Measurements from ENCODE around the gene KIRREL3. TPM values are rescaled to one million over a fixed set of nuclear protein-coding genes. Genes with fewer than 3 reads are reported as not detected.

KIRREL3 gene
- total RNA-seq, 2 experiments from 2014 or later: not detected

- Mint-ChIP-seq H3K4me1 (ENCODE audit: low read depth) (no peaks in the 10 kb centered on the region), H3K27ac (no peak overlapping the region), H3K36me3 (ENCODE audit: low read depth) (no peaks in the 10 kb centered on the region), H3K4me3 (no peak overlapping the region), H3K27me3 (no peaks in the 10 kb centered on the region), H3K9me3 (no peaks in the 10 kb centered on the region)
- no peak overlapping the region for H3K27ac ChIP-seq (ENCODE audit: low read depth in 1 of 2, low read length in 2 of 2)
- H3K9me3 ChIP-seq (ENCODE audit: control insufficient read depth in 1 of 2, insufficient read depth in 1 of 2, low read length in 2 of 2): no peaks in the 10 kb centered on the region
- ATAC-seq (ENCODE audit: poor library complexity) (no peak), DNase-seq (no peak)
- no peak overlapping the region for H3K4me3 ChIP-seq (ENCODE audit: low read length)
- no peaks in the 10 kb centered on the region for H3K27me3 ChIP-seq (ENCODE audit: control insufficient read depth in 1 of 2, insufficient read depth in 2 of 2, low read length in 2 of 2)
- CTCF ChIA-PET: no interaction called here
- intact Hi-C loops (cut with DNase I, micrococcal nuclease): no loop called here
- H3K36me3 ChIP-seq (ENCODE audit: insufficient read depth, low read length): no peaks in the 10 kb centered on the region
- no peaks in the 10 kb centered on the region for H3K4me1 ChIP-seq (ENCODE audit: insufficient read depth, low read length)
- POLR2A ChIA-PET: no interaction called here
- no peak for TF ChIP-seq CTCF (IDR thresholded peaks at IDR 0.05)
Observed at GRCh38 chr11:126756421-126756820, 244.1 kb downstream of the KIRREL3 start.

- peaks cover 3% of the 10 kb centered on the region for H3K27me3 Mint-ChIP-seq
- DNase-seq (no peak), ATAC-seq (ENCODE audit: poor library complexity) (no peak)
- no peak overlapping the region for H3K4me3 ChIP-seq (ENCODE audit: low read length)
- no peaks in the 10 kb centered on the region for H3K9me3 Mint-ChIP-seq
- ChIA-PET POLR2A (no interaction called here), CTCF (no interaction called here)
- no peaks in the 10 kb centered on the region for H3K4me1 ChIP-seq (ENCODE audit: insufficient read depth, low read length)
- intact Hi-C loops (cut with DNase I, micrococcal nuclease): no loop called here
- no peaks in the 10 kb centered on the region for H3K36me3 Mint-ChIP-seq (ENCODE audit: low read depth)
- H3K9me3 ChIP-seq (ENCODE audit: control insufficient read depth in 1 of 2, insufficient read depth in 1 of 2, low read length in 2 of 2): no peaks in the 10 kb centered on the region
- no peak overlapping the region for H3K27ac Mint-ChIP-seq
- H3K4me1 Mint-ChIP-seq (ENCODE audit: low read depth): no peaks in the 10 kb centered on the region
- no peaks in the 10 kb centered on the region for H3K27me3 ChIP-seq (ENCODE audit: control insufficient read depth in 1 of 2, insufficient read depth in 2 of 2, low read length in 2 of 2)
- no peaks in the 10 kb centered on the region for H3K36me3 ChIP-seq (ENCODE audit: insufficient read depth, low read length)
- no peak overlapping the region for H3K4me3 Mint-ChIP-seq
- H3K27ac ChIP-seq (ENCODE audit: low read depth in 1 of 2, low read length in 2 of 2): no peak overlapping the region
- no peak for TF ChIP-seq CTCF (IDR thresholded peaks at IDR 0.05)
Observed at GRCh38 chr11:126755526-126755925, 245.0 kb downstream of the KIRREL3 start.

- no peak for TF ChIP-seq CTCF (IDR thresholded peaks at IDR 0.05)
- POLR2A ChIA-PET: no interaction called here
Observed at GRCh38 chr11:126754591-126755426, 245.8 kb downstream of the KIRREL3 start.

More at GRCh38 chr11:126754591-126755426, 245.8 kb downstream of the KIRREL3 start:
- no peak overlapping the region for H3K4me3 Mint-ChIP-seq
- peaks cover 3% of the 10 kb centered on the region for H3K27me3 Mint-ChIP-seq
- Histone ChIP-seq H3K9me3 (ENCODE audit: control insufficient read depth in 1 of 2, insufficient read depth in 1 of 2, low read length in 2 of 2) (no peaks in the 10 kb centered on the region), H3K27ac (ENCODE audit: low read depth in 1 of 2, low read length in 2 of 2) (no peak overlapping the region), H3K4me1 (ENCODE audit: insufficient read depth, low read length) (no peaks in the 10 kb centered on the region), H3K27me3 (ENCODE audit: control insufficient read depth in 1 of 2, insufficient read depth in 2 of 2, low read length in 2 of 2) (no peaks in the 10 kb centered on the region), H3K4me3 (ENCODE audit: low read length) (no peak overlapping the region), H3K36me3 (ENCODE audit: insufficient read depth, low read length) (no peaks in the 10 kb centered on the region)
- H3K36me3 Mint-ChIP-seq (ENCODE audit: low read depth): no peaks in the 10 kb centered on the region
- intact Hi-C loops (cut with DNase I, micrococcal nuclease): no loop called here
- no peaks in the 10 kb centered on the region for H3K9me3 Mint-ChIP-seq
- no peak for DNase-seq
- CTCF ChIA-PET: no interaction called here
- no peaks in the 10 kb centered on the region for H3K4me1 Mint-ChIP-seq (ENCODE audit: low read depth)
- no peak for ATAC-seq (ENCODE audit: poor library complexity)
- no peak overlapping the region for H3K27ac Mint-ChIP-seq

All from CD4-positive, alpha-beta T cell (primary cell).